ENCODE measurements around the gene SCUBE1.

DNA sequence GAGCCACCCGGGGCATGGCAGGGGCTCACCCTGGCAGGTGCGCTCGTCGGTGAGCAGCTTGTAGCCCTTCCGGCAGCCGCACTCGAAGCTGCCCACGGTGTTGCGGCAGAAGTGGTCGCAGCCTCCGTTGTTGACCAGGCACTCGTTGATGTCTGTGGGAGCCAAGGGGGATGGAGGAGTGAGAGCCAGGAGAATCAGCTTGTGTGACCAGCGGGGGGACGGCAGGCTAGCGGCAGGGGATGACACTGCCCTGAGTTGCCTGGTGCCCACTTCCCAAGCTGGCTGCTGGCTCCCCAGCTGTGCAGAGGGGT is 111.5 kb downstream of the SCUBE1 start:
- TF ChIP-seq, protein P1, sequence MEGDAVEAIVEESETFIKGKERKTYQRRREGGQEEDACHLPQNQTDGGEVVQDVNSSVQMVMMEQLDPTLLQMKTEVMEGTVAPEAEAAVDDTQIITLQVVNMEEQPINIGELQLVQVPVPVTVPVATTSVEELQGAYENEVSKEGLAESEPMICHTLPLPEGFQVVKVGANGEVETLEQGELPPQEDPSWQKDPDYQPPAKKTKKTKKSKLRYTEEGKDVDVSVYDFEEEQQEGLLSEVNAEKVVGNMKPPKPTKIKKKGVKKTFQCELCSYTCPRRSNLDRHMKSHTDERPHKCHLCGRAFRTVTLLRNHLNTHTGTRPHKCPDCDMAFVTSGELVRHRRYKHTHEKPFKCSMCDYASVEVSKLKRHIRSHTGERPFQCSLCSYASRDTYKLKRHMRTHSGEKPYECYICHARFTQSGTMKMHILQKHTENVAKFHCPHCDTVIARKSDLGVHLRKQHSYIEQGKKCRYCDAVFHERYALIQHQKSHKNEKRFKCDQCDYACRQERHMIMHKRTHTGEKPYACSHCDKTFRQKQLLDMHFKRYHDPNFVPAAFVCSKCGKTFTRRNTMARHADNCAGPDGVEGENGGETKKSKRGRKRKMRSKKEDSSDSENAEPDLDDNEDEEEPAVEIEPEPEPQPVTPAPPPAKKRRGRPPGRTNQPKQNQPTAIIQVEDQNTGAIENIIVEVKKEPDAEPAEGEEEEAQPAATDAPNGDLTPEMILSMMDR (conservative IDR thresholded peaks at IDR 0.05; ENCODE audit: low read depth, low read length): no peak
- TF ChIP-seq BHLHE40 (IDR thresholded peaks at IDR 0.05; ENCODE audit: low read depth, low read length): no peak
- TF ChIP-seq RFX5 (IDR thresholded peaks at IDR 0.05; ENCODE audit: low read depth, low read length): no peak
- TF ChIP-seq RAD21 (IDR thresholded peaks at IDR 0.05; ENCODE audit: low read length): no peak

Measured in IMR-90 (cell line).